Activated CD8-positive, alpha-beta memory T cell treated with anti-CD3 and anti-CD28 coated beads, Interleukin-2, amount 50 U/mL, for 1 hour (primary cell): ENCODE measurements around the gene MYO3A.

ENCODE experiments used
- DNase-seq: peaks from one replicate; pipeline ENCODE4 v3.0.0-alpha.2; 2020; ENCODE audit errors: extremely low read depth

Gene MYO3A

DNA sequence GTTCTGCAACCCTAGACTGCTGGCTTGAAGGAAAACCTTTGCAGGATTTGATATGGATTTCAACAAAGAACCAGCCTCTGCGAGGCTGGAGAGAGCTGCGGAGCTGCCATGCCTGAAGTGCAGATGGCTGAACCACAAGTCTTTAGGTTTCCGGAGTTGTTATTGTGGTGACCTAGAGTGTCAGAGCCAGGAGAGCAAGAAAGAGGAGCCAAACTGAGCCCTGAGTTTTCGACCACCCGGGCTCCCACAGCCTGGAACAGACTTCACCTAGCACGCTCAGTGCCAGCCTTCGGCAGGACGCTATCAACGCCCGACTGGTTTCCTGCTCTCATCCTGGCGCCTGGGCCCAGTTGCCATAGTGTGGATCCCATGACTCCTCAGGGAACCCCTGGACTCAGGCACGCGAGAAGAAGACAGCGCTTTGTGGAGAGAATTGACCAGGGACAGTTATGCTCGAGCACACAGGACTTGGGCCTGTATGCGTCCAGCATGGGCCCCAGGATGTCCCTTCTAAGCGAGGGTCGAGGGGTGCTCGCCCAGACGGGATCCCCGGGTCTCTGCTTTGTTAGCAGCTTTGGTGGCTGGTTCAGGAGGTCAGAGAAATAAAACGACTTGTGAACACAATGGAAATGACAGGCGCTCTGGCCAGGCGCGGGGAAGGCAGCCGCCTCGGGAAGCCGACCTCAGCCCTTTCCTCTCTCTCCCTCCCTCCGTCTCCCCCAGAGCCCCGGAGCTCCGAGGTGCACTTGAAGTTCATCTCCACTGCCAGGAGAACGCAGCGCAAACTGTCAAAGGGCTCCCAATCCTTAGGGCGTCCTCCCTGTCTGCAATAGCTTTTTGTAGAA, 280.7 kb downstream of the MYO3A start:
- no peak for DNase-seq

DNA sequence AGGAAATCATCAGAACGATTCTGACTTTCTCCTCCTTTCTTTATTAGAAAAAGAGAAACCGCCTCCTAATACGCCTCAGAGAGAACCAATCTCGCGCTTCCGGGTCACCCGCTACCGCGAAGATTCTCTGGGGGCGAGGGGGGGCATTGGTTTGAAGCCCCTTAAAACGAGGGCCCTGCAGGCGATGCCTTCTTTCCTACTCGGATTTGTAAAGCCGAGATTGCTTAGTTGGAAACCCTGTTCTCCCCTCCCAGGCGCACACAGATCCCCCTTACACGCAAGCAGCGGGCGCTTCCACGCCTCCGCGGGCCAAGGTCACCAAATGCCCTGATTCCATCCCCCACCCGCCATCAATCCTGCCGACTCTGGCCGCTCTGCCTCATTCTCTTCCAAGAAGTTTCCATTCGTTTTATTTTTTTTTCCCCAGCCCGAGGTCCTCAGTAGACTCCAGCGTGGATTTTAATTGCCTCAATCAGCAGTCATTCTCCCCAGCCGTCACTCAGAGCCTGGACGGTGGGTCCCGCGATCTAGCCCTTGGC, 281.4 kb downstream of the MYO3A start:
- DNase-seq: no peak

DNA sequence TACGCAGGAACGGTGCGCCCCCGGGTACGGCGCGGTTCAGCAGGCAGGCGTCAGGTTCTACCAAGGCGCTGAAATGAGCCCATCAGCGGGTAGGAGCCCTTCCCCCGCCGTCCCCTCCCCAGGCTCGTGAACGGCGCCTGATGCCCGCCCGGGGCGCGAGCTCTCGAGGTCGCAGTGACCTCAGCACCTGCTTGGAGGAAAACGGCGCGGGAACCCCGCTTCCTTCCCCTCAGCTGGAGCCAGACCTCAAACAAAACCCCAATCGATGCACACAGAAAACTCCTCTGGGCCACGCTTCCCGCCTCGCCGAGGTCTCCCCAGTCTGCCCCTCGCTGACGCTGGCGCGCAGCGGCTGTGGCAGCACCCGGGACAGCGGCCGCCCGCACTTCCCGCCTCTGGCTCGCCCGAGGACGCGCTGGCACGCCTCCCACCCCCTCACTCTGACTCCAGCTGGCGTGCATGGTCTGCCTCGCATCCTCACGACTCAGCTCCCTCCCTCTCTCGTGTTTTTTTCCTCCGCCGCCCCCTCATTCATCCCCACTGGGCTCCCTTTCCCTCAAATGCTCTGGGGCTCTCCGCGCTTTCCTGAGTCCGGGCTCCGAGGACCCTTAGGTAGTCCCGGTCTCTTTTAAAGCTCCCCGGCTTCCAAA, 282.0 kb downstream of the MYO3A start:
- DNase-seq: no peak

DNA sequence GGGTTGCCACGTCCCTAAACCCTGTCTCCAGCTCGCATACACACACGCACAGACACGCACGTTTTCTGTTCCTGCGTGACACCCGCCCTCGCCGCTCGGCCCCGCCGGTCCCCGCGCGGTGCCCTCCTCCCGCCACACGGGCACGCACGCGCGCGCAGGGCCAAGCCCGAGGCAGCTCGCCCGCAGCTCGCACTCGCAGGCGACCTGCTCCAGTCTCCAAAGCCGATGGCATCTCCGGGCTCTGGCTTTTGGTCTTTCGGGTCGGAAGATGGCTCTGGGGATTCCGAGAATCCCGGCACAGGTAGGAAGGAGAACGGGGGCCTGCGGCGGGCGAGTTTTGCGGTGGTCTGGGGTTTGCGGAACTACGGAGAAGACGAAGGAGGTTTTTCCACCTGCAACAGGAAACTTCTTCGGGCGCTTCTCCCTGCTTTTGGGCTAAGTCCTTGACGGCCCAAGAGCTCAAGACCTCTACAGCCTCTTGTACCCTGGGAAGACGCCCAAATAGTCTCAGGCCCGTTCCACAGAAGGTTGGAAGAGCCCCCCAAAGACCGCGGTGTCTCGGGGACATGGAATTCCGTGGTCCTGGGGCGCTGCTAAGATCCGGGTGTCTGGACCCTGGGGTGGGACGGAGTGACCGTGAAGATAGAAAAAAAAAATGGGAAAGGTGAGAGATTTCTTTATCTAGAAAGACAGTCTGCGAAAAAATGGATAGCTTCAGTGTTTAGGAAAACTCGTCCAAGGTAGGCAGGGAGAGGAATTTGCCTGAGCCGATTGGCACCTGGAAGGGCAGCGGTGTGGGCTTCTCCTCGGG, 282.8 kb downstream of the MYO3A start, which contains the start of gene GAD2:
Gene GAD2 (plus strand): TSS at position 190 of the 811 bp plus-strand sequence. CDS start 36 bp downstream, at position 226.
- no peak for DNase-seq

DNA sequence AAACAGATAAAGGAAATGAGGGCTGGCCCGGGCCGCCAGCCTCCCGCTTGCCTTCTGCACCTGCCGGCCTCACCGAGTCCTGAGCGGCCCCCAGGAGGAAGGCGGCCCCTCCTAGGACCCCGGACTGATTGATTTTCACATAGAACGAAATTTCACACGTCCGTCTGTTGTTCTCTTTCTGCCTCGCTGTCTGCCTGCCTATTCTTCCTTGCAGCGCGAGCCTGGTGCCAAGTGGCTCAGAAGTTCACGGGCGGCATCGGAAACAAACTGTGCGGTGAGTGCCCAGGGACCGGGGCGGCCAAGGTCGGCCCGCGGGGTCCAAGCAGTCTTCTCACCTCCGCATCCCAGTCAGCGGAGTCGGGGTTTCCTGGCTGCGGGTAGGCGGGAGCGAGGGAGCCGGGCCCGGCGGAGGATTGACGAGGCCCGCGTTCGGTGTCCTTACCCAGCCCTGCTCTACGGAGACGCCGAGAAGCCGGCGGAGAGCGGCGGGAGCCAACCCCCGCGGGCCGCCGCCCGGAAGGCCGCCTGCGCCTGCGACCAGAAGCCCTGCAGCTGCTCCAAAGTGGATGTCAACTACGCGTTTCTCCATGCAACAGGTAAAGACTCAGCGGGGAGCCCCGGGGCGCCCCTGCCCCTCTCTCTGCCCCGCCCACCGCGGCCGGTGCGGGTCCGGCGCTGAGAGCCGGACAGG, 283.5 kb downstream of the MYO3A start:
- no peak for DNase-seq

DNA sequence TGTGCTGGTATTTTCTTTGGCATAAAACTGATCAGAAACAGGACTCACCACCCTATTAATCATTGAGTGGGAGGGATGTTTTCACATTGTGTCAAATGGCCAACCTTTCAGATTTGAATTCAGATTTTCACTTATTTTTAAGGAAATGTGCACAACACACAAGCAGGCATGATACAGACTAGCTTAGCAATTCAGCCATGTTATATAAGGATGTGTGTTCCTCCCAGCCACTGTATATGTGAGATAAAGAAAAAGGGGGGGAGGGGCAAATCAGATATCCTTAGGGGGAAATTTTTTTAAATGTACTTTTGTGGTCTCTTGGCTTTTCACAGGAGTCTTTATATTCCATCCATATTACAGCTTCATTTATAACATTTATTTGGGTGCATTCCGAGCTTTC, 285.6 kb downstream of the MYO3A start:
- DNase-seq: no peak

DNA sequence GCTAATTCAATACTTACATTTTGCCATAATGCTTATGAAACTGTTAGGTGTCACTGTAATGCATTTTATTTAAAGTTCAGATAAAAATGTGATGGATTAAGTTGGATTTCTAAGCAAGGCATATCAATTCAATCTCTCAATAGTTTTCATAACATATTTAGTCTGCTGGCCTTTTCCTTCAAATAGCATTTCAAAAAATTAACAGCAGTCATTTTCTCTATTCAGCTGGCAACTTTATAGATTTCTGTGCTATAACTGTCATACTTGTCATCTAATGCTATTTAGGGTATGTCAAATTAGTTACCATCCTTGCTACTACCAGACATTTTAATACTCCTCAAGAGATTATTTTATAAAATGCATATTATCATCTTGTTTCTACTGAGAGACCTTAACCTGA, 286.9 kb downstream of the MYO3A start:
- DNase-seq: no peak

DNA sequence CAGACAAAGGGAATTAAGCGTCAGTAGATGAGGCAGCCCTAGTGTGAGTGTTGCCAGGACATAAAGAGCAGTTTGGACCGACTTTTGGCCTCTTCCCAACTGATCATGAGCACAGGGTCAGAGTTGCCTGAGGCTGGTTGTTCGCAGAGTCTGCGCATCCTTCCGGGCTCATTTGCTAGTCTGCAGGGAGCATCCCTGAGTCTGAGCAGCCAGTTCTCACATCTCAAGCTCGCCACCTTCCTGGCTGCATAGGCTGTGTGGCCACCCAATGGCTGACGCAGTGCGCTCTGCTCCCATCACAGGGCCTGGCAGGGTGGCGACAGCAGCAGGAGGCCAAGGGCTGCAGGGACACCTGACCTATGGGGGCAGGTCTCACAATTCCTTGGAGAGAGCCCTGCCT, 287.5 kb downstream of the MYO3A start:
- DNase-seq: no peak

DNA sequence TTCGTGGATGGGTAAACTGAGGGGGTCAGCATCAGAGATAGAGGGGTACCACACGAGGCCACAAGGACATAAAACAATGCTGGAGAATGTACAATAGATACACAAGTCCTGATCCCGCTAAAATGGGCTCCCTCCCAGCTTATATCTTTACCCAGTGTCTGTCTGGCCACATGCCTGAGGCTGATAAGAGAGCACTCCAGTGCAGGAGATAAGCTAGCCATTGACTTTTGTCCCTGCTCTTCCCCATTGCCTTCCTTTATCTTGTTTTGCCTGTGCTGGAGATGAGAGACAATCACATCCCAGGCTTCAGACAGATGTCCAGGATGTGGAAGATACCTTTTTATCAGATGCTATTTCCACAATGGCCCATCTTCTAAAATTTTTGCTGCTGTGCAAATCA, 288.5 kb downstream of the MYO3A start:
- DNase-seq: no peak

DNA sequence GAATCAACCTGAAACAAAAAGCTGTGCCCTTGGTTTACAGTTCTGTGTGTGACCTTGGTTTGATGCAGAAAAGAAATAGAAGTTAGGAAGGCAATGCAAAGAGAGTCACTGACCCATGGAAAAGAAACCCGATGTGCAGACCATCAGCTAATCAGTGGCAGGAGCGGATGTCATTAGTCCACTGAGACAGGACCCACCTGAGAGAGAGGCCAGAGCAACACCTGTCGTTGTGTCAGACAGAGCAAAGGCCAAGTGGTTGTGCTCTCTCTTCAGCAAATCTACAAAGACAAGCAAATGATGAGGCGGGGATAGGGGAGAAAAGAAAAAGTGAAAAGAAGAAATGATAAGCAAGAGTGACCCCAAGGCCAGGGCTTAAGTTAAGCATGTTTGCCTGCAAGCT, 291.3 kb downstream of the MYO3A start:
- DNase-seq: no peak

DNA sequence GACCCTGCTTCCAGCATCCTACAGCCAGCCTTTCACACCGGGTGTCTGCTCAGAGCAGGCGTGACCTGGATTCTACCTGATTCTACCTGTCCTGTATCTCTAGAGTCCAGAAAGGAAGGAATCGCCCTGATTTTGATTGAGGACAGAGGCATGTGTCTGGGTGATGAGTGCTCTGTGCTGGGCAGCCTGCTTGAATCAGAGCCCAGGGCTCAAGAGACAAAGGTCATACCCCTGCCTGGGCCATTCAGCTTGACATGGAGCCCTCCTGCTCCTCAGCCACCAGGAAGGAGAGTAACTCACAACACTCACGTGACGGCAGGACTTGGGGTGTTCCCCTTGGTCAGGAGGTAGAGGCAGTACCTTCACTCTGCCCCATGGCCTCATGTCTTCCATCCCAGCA, 293.8 kb downstream of the MYO3A start:
- DNase-seq: no peak

DNA sequence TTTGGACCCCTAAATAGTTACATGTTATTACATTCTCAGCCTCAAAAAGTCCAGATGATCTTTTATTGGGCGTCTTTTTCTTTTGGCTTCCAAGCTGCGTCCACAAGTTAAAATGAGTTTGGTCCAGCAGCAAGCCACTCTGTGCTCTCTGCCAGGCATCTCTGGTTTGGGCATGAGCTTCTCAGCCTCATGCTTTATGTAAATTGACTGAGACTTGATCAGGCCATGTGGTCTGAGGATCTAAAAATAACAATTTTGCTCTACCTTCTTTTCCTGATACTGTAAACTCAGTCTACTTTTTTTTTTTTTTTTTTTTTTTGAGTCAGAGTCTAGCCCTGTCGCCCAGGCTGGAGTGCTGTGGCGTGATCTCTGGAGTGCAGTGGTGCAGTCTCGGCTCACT, 298.1 kb downstream of the MYO3A start:
- no peak for DNase-seq

DNA sequence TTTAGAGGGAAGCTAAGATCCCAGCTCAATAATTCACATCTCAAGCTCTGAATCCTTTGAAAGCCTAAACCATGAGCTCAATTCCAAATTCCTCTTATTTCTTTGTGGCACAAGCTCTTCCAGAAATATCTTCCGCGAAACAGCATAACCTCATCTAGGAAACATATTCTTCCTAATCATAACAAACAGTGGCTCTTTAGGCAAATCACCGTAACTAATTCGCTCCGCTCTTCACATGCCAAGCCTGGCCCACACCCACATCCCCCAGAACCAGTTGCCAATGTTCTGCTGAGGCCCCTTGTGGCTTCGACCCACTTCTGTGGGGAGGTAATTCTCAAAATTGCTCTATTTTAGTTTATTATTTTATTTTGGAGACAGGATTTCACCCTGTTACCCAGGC, 301.7 kb downstream of the MYO3A start:
- DNase-seq: no peak

DNA sequence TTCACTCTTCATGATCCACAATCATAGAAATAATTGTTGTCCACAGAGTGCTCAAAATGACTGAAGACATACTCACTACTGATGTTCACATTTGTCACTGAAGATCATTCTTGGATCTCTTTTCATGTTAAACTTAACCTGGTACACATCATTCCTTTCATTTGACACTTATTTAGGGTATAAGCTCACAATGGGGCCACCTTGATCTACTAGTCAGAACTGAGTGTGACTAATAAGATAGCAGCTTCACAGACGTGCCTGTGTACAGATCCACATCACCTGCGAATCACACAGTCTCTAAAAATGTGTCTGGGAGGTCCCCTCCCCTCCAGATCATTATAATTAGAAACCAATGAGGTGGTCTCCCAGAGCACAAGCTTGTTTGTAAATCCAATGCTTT, 304.3 kb downstream of the MYO3A start:
- DNase-seq: no peak

DNA sequence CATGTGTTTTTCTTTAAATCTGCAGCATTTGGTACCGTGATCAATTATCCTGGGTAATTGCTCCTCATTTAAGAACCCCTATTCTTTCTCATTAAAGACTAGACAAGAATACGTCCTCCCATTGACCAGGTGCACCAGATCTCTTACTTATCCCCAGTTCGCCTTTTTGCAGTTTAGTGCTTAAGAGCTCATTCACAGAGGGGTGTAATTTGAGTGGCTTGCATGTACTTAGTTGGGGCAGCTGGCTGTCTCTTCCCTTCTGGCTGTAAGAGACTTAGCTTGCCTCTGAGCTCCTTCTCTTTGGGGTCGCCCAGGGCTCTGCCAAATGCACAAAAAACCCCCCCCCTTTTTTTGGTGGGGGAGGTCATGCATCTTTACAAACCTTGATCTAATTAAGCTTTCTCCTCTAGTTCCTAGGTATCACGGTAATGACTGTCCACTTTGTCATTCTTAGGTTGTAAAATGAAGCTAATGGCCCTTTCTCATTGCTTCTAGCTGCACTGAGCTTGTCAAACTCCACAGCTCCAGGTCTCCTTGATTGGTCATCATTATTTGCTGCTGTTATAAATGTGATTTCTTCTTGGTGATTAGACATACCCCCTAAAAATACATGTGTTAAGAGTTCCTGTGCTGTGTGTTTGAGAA, 308.8 kb downstream of the MYO3A start:
- DNase-seq: no peak

DNA sequence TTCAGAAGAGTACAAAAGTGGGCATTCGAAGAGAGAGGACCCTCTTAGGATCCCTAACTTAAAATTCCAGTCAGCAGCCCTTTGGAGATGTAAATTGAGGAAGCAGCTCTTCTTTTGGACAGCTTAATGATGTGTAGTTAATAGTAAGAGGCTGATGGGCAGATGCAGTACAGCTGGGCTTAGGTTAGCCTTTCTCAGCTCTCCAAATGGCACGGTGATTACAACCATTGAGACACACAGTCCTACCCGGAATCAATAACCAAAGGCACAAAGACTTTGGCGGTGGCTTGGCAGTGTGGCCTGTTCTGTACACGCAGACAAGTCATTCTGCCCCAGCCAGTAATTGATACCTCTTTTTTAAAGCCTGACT, 309.3 kb downstream of the MYO3A start:
- DNase-seq: no peak

DNA sequence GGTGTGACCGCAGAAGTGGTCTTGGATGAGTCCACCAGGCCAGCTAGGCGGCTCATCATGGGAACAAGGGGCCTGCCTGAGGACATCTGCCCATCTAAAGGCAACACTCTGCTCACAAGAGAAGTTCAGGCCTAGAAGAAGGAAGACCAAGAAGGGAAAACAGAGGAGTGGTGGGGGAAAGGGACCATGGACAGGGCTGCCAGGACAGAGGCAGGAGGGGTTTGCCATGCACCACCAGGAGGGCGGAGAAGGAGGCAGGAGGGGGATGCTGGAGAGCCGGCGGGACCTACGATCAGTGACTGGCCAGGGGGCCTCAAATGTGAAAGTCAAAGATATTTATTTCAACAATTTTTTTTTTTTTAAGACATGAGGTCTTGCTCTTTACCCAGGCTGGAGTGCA, 315.7 kb downstream of the MYO3A start:
- no peak for DNase-seq

DNA sequence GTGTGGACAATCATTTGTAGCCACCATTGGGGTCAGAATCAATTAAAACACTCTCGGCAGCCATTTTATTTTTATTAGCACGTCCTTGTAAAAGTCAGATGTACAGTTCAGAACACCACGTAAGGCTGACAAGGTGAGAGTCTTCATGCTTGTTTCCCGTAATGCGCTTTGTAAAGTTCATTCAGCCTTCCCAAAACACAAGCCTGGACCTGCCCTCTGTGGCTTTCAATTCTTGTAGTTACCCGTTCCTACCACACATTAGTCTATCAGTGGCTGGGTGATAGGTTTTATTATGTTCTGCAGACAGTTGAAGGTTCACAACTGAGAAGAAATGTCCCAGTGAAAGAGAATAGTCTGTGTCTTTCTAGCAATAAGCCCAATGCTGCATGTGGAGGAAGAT, 317.9 kb downstream of the MYO3A start:
- DNase-seq: no peak

DNA sequence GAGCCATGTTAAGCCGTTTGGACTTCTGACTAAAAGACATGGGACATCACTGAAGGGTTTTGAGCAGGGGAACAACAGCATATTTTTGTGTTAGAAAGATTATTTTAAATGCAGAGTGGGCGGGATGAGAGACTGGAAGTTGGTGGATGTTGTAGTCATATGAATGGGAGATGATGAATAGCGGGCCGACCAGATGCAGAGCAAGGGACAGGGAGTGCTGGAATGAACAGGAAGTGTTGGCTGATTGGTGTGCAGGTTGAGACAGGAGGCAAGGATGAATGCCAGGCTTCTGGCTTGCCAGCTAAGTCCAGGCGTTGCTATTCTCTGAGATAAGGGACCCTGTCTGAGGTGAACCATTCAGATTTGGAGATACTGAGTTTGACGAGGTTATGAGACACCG, 320.6 kb downstream of the MYO3A start:
- DNase-seq: no peak

DNA sequence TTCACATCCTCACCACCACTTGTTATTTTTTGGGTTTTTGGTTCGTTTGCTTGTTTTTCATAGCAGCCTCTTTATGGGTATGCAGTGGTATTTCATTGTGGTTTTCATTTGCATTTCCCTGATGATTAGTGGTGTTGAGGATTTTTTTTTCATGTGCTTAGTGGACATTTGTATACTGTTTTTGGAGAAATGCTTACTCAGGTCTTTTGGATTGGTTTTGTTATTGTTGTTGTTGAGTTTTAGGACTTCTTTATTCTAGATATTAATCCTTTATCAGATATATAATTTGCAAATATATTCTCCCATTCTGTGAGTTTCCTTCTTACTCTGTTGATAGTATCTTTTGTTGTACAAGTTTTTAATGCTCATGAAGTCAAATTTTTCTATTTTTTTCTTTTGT, 325.3 kb downstream of the MYO3A start:
- DNase-seq: no peak
